Measurements from ENCODE around the gene TMEM52B.

The TMEM52B gene

DNA sequence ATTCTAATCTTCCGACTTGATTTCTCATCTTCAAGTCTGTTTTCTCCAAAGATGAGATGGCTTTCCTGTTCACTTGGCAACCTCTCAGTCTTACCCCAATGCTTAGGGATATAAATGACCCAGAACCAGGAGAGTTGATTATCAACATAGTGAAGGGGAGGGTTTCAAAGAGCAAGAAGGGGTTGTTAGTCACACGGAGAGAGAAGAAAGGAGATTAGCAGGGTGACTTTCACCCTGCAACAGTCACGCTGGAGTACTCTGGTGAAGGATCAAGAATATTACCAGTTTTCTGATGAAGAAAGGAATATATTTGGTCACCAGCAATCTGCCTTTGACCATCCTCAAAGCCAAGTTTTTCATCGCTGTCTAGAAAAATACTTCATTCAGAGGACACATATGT is at the start of gene TMEM52B:
Gene TMEM52B, plus strand, starts transcription at position 212 of the 400 bp plus-strand sequence. CDS start 543 bp downstream, outside the sequence.
- no peak for DNase-seq (ENCODE audit: low spot score)

DNA sequence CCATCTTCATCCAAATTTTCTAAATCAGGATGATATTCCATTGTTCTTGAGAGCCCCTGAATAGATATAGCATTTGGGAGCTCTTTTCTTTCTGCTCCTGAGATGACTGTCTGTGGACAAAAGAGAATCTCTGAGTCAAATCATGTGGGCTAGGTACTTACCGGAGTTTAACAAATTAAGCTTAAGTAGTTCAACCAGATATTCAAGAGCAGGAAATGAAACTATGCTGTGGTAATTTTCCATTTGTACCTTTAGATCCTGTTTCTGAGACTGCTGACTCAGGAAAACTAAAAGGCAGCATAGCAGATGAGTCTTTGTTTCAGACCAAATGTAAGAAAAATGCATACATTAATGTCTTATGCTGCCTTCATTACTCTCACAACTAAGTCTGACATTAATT is 48.8 kb upstream of the TMEM52B start, which contains the start of gene CLEC7A:
Gene CLEC7A, minus strand, starts transcription at position 158 of the 400 bp plus-strand sequence. Its CDS starts 117 bp downstream, at position 41.
- DNase-seq (ENCODE audit: low spot score): no peak

DNA sequence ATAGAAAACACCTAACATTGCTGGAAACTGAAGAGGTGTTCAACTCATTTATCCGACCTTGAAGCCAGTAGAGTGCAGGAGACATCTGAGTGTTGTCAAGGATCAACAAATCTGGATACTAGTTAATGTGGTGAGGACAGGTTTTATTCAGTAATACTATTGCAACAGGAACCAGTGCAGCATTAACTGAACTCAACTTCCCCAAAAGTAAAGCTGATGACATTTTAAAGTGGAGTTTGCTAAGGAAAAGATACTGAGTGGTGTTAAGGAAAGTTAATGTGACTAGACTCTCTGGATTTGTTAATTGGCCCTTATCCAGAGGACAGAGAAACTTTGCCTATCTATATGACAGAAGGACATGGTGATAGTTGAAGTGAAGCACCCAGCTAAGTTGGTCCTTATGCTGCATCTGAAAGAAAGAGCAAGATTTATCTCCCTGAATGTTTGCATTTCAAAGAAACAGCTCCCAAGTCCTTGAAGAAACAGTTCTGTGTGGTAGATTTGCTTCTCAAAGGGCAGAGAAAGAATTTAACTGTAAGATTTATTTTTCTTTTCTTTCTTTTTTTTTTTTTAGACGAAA is 47.6 kb upstream of the TMEM52B start:
- DNase-seq (ENCODE audit: low spot score): no peak

DNA sequence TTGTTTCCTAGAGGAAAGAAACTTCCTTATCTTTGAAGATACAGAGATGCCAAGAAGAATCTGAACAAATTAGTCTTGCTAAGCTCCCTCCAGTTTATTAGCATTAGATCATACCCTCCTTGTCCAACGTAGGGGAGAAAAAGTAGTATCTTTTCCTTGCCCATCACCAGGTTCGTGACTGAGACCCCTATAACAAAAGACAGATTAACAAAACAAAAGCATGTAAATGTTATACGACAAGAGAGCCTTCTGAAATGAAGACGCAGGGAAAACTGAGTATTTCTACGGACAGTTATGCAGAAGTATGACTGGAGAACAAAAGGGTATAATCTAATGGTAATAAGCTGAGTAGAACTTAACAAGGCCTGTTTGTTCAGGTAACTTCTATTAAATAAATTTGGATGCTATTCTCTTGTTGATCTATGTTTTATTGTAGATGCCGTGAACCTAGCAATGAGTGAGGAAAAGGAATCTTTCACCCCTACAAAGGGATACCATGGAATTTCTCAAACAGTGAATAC is 45.9 kb upstream of the TMEM52B start:
- no peak for DNase-seq (ENCODE audit: low spot score)

DNA sequence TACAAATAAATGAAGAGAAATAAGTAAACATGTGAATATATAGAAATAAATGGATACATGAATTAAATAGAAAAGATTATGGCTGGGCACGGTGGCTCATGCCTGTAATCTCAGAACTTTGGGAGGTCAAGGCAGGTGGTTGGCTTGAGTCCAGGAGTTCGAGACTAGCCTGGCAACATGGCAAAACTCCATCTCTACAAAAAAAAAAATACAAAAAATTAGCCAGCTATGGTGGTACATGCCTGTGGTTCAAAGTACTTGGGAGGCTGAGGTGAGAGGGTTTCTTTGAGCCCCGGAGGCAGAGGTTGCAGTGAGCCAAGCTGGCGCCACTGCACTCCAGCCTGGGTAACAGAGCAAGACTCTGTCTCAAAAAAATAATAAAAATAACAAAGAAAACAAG is 43.7 kb upstream of the TMEM52B start:
- no peak for DNase-seq (ENCODE audit: low spot score)

DNA sequence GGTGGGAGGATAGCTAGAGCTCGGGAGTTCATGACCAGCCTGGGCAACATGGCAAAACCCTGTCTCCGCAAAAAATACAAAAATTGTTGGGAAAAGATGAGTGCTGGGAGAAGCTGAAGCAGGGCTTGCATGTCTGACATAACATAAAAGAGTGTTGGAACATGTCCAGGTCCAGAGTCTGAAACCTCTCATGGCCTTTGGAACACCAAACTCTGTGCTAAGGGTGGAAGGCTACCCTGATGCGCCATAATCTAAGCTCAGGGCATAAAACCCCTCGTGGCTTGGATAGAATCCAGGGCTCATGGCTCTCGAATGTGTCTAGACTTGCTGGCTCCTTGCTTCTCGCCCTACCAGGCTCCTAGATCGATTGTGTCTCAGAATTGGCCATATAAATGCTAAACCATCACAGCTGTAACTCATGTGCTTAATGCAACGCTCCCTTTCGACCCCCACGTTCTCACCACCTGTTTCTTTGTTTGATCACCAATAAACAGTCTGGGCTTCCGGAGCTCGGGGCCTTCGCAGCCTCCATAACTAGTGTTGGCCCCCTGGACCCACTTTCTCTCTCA is 42.1 kb upstream of the TMEM52B start:
- no peak for DNase-seq (ENCODE audit: low spot score)

DNA sequence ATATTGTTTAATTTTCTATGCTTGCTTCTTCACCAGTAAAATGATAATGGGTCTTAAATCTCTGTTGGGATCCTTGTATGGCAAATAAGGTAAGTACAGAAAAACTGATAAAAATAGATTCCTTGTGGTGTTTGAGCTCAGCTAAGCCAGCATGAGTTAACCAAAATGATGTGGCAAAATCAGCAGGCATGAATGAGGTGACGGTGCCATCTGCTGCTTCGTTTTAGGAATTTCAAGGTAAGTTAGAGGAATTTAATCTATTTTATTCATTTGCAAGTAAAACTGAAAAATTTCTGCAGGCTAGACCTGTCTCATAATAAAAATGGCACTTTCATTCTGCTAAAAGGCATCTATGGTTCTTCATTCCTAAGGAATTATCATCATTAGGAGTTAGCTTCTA is 38.8 kb upstream of the TMEM52B start:
- peak; percentile 44 for DNase-seq (ENCODE audit: low spot score)

DNA sequence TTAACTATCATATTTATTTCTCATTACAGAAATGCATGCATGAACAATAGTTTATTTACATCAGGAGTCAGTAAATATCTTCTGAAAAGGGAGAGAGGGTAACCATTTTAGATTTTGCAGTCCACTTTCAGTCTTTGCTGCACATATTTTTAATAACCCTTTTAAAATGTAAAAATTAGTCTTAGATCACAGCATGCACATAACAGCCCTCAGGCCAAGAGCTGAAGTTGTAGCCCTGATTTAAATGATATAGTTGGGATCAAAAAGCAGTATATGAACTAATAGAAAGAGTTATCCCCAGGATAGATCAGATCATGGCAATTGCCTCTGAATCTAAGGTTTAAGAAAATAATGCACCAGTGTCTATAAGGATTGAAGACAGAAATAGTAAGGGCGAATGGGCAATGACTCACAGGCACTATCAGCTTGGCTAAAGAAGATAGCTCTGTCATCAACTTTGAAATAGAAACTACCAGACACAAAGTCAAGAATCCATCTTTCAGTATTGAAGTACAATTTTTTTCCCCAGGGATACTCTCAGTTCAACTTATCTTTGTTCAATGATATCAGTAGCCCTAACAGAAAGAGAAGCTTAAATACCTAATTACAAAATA is 35.7 kb upstream of the TMEM52B start:
- no peak for DNase-seq (ENCODE audit: low spot score)

DNA sequence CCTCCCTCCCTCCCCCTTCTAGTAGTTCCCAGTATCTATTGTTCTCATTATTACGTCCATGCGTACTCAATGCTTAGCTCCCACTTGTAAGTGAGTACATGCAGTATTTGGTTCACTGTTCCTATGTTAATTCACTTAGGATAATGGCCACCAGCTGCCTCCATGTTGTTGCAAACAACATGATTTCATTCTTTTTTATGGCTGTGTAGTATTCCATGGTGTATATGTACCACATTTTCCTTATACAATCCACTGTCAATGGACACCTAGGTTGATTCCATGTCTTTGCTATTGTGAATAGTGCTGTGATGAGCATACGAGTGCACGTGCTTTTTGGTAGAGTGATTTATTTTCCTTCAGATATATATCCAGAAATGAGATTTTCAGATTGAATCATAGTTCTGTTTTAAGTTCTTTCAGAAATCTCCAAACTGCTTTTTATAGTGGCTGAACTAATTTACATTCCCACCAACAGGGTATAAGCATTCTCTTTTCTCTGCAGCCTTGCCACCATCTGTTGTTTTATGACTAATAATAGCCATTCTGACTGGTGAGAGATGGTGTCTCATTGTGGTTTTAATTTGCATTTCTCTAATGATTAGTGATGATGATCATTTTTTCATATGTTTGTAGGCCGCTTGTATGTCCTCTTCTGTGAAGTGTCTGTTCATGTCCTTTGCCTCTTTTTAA is 31.0 kb upstream of the TMEM52B start:
- no peak for DNase-seq (ENCODE audit: low spot score)

DNA sequence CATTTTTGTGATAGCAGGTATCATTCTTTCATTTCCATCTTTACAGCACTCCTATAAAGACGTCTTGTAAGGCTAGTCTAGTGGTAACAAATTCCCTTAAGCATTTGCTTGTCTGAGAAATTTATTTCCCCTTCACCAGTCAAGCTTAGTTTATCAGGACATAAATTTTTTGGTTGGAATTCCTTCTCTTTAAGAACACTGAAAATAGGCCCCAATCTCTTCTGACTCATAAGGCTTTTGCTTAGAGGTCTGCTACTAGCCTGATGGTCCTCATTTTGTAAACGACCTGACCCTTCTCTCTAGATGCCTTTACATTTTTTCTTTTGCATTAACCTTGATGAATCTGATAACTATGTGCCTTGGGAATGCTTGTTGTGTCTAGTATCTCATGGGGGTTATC is 27.2 kb upstream of the TMEM52B start:
- DNase-seq (ENCODE audit: low spot score): no peak

DNA sequence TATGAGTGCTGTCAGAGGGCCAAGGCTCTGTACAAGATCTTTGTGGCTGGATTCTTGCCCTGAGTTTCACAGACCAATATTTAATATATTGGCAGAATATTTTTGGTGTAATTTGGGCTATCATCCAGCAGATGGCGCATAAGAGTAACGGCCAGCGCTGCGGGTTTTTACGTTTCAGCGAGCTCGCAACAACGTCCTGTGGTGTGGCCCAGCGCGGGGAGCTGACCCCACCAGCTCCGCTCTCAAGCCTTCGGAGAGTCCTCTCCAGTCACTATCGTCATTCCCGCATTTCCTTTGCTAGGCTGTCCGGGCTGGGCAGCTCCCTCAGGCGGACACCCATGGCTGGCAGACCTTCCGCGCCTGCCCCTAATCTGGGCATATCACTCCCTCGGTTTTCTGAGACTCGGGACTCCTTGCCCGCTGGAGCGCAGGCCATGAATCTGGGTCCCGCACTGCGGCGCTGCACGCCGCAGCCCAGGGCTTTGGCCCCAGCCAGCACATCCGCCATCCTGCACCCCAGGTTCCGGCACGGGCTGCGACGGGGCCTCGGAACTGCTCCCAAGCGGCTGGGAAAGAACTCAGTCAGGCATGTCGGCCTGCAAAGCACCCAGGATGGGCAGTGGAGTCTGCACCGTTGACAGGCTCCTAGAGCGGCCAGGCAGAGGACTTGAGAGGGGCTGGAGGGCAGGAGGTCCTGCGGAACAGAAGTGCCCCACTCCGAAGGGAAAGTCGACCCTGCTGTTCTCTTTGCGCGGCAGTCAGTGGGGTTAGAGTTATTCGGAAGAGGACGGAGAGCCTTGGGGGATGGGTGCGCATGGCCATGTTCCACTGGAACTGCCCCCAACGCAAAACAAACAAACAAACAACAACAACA is 25.3 kb upstream of the TMEM52B start:
- DNase-seq (ENCODE audit: low spot score): peak; percentile 77

DNA sequence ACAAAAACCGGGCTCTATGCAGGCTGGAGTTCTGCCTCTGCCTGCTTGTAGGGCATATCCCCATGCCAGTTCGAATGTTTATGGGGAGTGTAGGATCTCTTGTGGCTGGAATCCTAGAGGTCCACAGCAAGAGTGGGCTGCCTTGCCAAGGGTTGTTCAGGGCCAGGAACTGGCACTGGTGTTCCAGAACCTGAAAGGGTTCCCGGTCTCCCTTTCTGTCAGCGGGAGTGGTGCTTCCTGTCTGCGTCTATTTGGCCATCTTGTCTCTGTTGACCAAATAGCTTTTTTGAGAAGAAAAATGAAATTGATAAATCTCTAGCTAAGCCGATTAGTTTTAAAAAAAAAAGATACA is 24.7 kb upstream of the TMEM52B start:
- DNase-seq (ENCODE audit: low spot score): no peak

DNA sequence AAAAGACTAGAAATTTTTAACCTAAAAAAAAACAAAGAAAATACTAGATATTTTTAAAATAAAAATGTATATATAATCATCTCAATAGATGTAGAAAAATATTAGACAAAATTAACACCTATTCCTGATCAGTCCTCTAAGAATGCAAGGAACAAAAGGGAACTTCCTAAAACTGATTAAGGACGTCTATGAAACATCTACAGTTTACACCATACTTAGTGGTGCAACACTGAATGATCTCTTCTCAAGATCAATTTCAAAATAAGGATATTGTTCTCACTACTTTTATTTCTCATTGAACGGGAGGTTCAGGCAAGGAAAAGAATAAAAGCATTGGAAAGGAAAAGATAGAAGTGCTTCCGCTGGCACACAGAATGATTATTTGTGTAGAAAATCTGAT is 22.9 kb upstream of the TMEM52B start:
- DNase-seq (ENCODE audit: low spot score): no peak

DNA sequence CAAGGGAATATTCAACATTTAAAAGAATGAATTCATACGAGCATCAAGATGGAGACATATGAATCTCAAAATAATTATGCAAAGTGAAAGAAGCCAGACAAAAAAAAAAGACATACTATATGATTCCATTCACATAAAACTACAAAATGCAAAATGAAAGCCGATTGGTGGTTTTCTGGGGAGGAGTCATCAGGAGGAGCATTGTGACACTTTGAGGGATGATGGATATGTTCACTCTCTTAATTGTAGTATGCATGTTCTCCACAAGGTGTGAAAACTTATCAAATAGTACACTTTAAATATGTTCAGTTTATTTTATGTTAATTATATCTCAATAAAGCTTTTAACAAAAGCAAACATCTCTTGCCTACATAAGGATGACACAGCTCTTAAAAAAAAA is 20.4 kb upstream of the TMEM52B start:
- no peak for DNase-seq (ENCODE audit: low spot score)

DNA sequence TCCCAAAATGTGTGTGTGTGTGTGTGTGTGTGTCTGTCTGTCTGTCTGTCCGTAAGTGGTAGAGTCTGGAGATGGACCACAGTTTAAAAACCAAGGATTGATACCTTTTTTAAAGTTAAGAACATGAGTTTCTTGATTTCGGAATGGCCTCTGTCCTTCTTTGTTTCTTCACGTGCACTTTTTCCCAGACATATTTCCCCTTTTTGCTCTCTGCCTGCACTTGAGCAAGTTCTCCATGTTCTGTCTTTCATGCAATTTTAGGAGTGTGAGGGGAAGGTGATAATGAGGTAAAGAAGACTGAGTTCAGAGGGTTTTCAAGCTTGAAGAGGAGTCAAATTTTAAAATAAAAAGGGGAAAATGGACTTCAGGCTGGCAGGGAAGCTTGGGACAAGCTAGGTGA is 19.6 kb upstream of the TMEM52B start:
- DNase-seq (ENCODE audit: low spot score): no peak

DNA sequence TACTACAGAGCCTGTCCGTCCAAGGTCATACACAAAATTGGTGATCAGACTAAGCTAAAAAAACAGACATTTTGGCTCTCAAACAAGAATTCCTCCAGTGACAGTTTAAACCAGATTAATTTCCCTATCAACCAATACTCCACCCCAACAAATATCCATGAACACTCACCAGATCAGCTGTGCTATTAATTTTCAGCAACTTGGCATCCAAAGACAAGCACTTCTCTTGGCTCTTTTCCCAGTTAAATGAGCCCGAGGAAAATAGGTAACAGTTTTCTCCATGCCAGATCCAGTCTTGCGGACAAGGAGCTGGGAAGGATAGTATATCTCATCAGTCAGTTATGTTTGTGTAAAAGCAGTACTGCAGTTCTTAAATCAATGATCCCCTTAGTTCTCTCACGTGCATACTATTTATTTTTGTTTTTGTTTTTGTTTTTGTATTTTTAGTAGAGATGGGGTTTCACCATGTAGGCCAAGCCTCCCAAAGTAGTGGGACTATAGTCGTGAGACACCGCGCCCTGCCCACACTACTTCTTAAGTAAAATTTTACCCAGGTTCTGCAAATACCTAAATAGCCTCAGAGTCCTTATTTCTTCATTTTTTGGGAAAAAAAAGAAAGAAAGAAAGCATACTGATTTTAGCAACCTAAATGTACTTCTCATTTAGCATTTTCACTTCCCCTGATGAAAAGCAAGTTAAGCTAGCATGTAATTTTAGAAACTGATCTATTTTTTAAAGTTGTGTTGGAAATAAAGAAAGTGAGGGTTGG is 18.0 kb upstream of the TMEM52B start:
- DNase-seq (ENCODE audit: low spot score): no peak

DNA sequence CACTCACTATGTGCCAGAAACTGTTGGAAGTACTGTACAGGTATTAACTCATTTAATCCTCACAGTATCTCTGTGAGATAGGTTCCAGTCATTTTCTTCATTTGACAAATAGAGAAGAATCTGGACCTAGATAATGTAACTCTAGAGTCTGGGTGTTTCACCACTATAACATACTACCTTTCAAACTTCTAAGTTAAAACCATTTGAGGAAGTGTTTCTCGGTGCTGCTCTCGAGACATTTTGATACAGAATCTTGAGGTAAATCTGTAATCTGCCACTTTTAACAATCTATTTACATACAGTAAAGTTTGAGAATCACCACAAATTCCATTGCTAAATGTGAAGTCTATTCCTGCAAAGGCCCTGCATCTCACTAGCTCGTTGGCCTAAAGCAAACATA is 15.7 kb upstream of the TMEM52B start:
- DNase-seq (ENCODE audit: low spot score): no peak

DNA sequence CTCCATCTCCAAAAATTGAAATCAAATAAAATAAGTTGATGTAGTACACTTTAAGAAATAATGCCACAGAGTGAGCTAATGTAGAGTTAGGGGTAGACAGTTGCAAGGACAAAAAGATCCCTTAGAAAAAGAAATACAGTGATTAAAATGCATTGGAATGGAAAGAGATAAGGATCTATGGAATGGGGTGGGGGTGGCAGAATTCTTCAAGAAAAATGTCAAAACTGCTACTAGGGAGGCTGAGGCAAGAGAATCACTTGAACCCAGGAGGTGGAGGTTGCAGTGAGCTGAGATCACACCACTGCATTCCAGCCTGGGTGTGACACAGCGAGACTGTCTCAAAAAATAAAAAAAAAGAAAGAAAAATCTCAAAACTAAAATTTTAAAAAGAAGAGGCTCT is 13.4 kb upstream of the TMEM52B start:
- DNase-seq (ENCODE audit: low spot score): no peak

DNA sequence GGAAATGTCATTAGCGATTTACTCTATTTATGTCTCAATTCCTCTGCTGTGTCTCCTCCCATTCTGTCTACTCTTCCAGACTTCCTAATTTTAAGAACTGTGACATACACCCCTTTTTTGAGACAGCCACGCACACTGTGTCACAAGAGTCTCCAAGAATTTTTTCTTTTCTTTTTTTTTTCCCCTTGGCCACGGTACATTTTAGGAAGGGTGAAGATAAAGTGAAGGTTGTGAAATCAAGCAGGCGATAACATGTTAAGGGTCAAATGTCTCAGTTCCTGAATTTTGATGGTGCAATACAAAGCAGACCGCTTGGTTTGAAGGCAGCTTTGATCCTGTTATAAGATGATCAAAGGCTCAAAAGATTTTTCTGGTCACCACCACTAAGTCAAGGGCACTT is 11.2 kb upstream of the TMEM52B start:
- no peak for DNase-seq (ENCODE audit: low spot score)

DNA sequence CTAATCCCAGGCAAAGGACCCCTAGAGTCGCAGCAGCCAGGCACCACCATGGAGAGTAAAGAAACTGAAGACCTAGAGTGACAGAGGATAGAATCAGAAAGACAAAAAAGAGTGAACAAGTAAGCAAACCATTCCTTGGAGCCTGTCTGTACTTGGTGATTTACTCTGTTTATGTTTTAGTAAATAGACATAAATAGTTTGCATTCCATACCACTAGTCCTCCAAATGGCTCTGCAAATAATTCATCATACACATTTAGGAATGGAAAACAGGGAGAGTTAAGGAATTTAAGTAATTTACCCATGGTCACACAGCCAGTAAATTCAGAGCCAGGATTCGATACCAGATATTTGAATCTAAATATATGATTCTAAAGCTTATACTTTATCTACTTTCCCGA is 9.7 kb upstream of the TMEM52B start:
- DNase-seq (ENCODE audit: low spot score): no peak

DNA sequence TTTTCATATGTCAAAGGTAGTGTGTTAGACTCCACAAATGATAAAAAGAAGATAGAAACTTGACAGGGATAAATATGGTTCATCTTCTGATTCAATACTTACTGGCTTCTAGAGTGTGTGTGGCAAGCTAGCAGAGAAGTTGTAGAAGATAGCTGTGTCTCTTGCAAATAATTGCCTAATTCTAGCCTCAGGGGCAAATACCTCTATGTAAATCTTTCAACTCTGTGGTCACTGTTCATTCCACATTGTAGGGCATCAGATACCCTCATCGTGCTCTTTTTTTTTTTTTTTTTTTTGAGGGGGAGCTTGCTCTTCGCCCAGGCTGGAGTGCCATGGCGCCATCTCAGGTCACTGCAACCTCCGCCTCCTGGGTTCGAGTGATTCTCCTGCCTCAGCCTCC is 8.6 kb upstream of the TMEM52B start:
- DNase-seq (ENCODE audit: low spot score): no peak
